Measurements from ENCODE around the gene NUP160.
A peak's percentile ranks its signal among the peaks of the same experiment; 100 is the strongest.
"Not testable (repeated sequence)": the region's sequence is repeated elsewhere in the genome, so short reads cannot be mapped to it uniquely, and the experiment has no call there.

Gene NUP160

DNA sequence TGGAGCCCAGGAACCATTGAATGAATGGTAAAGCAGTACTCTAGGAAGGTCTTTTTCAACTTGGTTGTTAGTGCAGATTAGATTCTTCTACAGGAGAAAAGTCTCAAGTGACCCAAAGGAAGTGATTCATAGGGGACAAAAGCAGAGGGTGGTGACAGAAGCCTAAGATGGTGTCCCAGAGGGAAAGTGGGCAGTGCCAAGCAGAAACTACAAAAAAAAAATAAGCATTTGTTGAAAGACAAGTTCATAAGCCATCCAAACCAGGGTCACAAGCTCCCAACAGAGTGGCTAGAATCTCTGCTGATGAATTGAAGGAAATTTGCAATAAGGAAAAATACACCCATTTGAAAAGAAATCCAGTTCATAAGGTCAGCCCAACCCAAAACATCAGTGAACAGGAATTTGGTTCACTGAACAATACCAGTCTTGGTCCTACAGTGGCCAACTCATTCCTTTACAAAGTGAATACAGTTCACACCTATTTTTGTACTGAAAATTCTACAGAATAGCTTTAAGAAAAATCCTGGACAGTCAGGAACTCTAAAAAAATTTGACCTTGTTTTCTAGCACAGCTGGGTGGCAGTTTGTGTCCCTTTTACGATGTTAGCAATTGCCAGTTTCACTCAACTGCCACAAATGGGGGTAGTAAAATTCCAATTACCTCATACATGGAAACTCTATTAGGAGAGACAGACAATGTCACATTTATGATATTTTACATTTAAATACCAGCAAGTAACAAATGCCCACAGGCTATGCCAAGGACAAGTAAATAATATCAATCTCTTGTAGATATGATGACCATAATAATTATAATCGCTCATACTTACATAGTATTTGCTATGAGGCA lies 21.6 kb upstream of the NUP160 start:
- Mint-ChIP-seq H3K4me1 (ENCODE audit: low read depth) (peaks cover 8% of the 10 kb centered on the region), H3K36me3 (ENCODE audit: low read depth) (no peaks in the 10 kb centered on the region), H3K9me3 (no peaks in the 10 kb centered on the region)

DNA sequence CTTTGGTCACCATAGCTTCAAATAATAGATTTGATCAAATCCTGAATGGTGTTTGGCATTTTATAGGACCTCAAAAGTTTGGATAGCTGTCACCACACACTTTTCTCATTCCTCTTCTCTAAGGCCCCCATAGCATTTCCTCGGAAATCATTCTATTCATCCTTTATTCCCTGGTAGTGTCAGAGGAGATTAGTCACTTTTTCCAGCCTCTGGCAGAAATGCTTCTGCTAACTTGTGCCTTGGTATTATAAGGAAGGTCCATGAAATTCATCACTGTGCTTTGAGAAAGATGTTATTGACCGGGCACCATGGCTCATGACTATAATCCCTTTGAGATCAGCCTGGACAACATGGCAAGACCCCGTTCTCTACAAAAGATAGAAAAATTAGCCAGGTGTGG lies 19.7 kb upstream of the NUP160 start:
- H3K4me3 Mint-ChIP-seq = no peak overlapping the region
- no peak for DNase-seq
- H3K4me1 Mint-ChIP-seq (ENCODE audit: low read depth) = peaks cover 24% of the 10 kb centered on the region
- H3K36me3 Mint-ChIP-seq (ENCODE audit: low read depth) = no peaks in the 10 kb centered on the region
- no peaks in the 10 kb centered on the region for H3K9me3 Mint-ChIP-seq
- H3K27me3 Mint-ChIP-seq = no peaks in the 10 kb centered on the region
- H3K27ac Mint-ChIP-seq = no peak overlapping the region

More for the DNA sequence above, 21.6 kb upstream of the NUP160 start:
- DNase-seq = no peak
- Mint-ChIP-seq H3K27me3 (no peaks in the 10 kb centered on the region), H3K27ac (no peak overlapping the region), H3K4me3 (no peak overlapping the region)

DNA sequence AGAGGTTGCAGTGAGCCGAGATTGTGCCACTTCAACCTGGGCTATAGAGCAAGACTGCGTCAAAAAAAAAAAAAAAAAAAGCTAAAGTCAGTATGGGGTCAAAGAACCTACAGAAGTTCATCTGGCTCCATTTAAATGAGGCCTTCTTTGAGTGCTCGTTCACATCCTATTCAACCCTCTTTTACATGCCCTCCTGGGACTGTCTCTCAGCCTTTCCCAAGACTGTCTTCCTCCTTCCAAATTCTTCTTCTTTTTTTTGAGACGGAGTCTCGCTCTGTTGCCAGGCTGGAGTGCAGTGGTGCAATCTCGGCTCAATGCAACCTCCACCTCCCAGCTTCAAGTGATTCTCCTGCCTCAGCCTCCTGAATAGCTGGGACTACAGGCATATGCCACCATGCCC lies 18.7 kb upstream of the NUP160 start:
- not testable (repeated sequence) for H3K27ac Mint-ChIP-seq; H3K36me3 Mint-ChIP-seq (ENCODE audit: low read depth); H3K9me3 Mint-ChIP-seq; H3K27me3 Mint-ChIP-seq; H3K4me3 Mint-ChIP-seq; DNase-seq
- H3K4me1 Mint-ChIP-seq (ENCODE audit: low read depth) = peaks cover 32% of the 10 kb centered on the region

DNA sequence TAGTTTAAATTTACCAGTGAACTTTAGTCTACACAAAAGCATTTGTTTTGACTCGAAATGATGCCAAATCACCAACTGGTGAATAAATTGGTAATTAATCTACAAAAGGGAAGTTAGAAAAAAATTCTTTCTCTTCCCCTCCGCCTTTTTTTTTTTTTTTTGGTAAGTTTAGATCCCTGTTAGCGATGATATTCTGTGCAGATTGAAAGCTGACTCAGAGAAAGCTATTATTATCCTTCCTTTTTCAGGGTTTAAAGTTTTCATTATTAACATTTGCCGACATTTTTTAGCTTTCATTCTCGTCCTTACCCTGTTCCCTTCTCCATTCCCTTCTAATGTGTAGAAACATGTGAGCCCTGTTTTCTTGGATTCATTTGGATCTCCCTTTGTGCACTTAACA lies 16.8 kb upstream of the NUP160 start:
- DNase-seq = no peak
- H3K27me3 Mint-ChIP-seq = no peaks in the 10 kb centered on the region
- no peak overlapping the region for H3K4me3 Mint-ChIP-seq
- no peak overlapping the region for H3K27ac Mint-ChIP-seq
- no peaks in the 10 kb centered on the region for H3K36me3 Mint-ChIP-seq (ENCODE audit: low read depth)
- no peaks in the 10 kb centered on the region for H3K9me3 Mint-ChIP-seq
- peaks cover 37% of the 10 kb centered on the region for H3K4me1 Mint-ChIP-seq (ENCODE audit: low read depth)

DNA sequence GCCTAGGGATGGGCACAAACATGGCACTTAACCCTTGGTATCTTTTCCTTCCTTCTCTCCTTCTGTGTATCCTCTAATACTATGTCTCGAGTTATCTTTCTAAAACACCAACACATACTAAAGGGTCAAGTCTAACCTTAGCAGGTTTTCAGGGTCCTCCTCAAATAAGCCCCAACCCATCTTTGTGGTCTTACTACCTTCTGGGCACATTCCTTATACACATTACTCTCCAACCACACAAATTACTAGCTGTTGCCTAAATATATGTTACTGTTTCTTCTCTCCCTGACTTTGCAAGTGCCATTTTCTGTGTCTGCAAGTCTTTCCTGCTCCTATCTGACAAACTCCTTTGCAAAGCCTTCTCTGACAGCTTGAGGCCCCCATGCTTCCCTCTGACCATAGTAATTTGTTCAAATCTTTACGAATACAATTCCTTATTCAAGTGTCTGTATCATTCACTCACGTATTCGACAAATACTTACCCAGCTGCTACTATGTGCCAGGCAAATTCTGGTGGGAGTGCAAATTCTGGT lies 15.8 kb upstream of the NUP160 start:
- H3K27ac Mint-ChIP-seq = peak overlapping the region; percentile 28

DNA sequence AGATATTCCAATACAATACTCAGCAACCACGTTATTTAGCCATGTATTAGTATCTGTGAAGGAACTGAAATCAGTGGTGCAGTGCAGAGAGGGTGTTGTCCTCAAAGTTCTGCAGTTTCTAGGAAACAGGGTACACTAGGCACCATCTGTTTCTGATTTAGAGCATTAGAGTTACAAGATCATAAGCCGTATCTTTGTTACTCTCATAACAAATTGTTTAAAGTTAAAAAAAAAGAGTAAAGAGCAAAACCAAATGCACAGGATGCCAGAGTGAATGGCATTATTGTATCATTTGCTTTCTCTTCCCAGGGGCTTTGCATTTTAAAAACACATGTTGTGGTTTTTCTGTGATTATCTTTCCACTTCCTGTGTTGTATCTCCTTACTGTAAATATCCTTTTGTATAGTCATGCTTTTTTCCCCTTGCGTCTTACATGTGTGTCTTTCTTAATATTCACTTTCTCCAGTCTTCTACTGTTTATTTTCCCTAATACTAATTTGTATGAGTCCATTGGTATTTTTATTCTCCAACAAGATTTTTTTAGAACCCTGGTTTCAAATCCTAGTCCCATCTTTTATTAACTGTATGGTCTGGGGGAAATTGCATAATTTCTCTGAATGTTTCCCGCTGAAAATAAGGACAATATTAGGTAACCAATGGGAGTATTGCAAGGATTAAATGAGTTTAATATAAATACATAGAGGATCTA lies 15.2 kb upstream of the NUP160 start:
- no peaks in the 10 kb centered on the region for H3K36me3 Mint-ChIP-seq (ENCODE audit: low read depth)
- H3K27me3 Mint-ChIP-seq = no peaks in the 10 kb centered on the region
- DNase-seq = no peak
- peaks cover 34% of the 10 kb centered on the region for H3K4me1 Mint-ChIP-seq (ENCODE audit: low read depth)
- H3K27ac Mint-ChIP-seq = peak overlapping the region; percentile 9
- H3K9me3 Mint-ChIP-seq = no peaks in the 10 kb centered on the region
- no peak overlapping the region for H3K4me3 Mint-ChIP-seq

More for the DNA sequence above, 15.8 kb upstream of the NUP160 start:
- H3K36me3 Mint-ChIP-seq (ENCODE audit: low read depth) = no peaks in the 10 kb centered on the region
- no peak for DNase-seq
- H3K9me3 Mint-ChIP-seq = no peaks in the 10 kb centered on the region
- H3K27me3 Mint-ChIP-seq = no peaks in the 10 kb centered on the region
- H3K4me1 Mint-ChIP-seq (ENCODE audit: low read depth) = peaks cover 34% of the 10 kb centered on the region
- H3K4me3 Mint-ChIP-seq = no peak overlapping the region

DNA sequence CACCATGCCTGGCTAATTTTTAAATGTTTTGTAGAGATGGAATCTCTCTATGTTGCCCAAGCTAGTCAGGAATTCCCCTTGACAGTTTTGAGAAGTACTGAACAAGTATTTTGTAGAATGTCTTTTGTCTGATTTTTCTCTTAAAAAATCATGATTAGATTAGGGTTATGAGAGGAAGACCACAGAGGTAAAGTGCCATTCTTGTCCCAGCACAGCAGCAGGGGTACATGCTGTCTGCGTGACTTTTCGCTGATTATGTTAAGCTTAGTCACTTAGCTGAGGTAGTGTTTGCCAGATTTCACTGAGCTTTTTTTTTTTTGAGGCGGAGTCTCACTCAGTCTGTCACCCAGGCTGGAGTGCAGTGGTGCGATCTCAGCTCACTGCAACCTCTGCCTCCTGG lies 13.6 kb upstream of the NUP160 start:
- Mint-ChIP-seq H3K27ac (peak overlapping the region; percentile 73), H3K4me3 (no peak overlapping the region), H3K36me3 (ENCODE audit: low read depth) (no peaks in the 10 kb centered on the region), H3K9me3 (no peaks in the 10 kb centered on the region), H3K27me3 (no peaks in the 10 kb centered on the region), H3K4me1 (ENCODE audit: low read depth) (peaks cover 43% of the 10 kb centered on the region)
- DNase-seq = no peak

DNA sequence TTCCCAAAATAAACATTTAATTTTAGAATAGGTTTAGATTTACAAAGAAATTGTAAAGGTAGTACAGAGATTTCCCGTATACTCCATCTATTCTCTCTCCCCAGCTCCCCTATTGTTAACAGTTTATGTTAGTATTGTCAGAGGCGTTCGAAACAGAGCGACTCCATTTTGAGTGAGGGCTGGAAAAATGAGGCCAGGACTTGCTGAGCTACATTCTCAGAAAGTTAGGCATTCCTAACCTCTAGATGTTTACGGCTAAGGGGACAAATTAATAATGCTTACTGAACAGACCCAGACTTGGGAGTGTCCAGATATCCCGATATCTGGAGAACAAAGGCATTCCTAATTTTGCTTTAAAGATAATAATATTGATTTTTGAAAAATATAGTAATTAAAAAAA lies 12.4 kb upstream of the NUP160 start:
- Mint-ChIP-seq H3K4me1 (ENCODE audit: low read depth) (peaks cover 44% of the 10 kb centered on the region), H3K27ac (no peak overlapping the region), H3K27me3 (no peaks in the 10 kb centered on the region), H3K36me3 (ENCODE audit: low read depth) (no peaks in the 10 kb centered on the region), H3K4me3 (no peak overlapping the region), H3K9me3 (no peaks in the 10 kb centered on the region)
- DNase-seq = no peak

DNA sequence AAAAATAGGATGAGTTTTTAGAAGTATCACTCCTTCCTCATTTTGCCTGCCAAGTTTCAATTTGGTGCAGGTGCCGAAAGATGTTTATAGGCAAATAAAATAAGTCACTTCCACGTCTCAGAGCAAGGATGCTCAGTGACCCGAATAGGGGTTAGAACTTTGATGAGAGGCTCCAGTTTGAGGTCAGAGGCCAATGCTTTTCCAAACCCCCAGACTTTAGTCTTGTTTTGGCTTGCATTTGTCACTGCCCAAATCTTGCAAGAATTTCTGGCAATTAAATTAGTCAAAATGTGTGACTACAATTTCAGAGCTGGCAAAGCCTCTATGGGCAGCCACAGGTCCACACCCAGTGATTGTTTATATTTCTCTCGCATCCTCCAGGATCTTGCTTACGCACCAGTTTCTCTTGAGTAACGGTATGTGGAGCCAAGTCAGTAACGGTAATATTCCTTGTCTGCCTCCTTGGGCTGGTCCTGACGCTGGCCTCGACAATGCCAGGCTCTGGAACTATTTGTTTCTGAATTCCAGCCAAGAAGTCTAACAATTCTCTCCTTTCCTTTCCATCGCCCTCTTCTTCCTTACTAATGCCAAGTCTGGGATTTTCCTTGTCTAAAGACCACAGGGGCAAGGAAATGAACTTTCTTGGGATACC lies 9.9 kb upstream of the NUP160 start:
- DNase-seq = no peak
- Mint-ChIP-seq H3K27me3 (no peaks in the 10 kb centered on the region), H3K4me1 (ENCODE audit: low read depth) (peaks cover 29% of the 10 kb centered on the region), H3K36me3 (ENCODE audit: low read depth) (no peaks in the 10 kb centered on the region), H3K4me3 (no peak overlapping the region), H3K27ac (no peak overlapping the region), H3K9me3 (no peaks in the 10 kb centered on the region)

DNA sequence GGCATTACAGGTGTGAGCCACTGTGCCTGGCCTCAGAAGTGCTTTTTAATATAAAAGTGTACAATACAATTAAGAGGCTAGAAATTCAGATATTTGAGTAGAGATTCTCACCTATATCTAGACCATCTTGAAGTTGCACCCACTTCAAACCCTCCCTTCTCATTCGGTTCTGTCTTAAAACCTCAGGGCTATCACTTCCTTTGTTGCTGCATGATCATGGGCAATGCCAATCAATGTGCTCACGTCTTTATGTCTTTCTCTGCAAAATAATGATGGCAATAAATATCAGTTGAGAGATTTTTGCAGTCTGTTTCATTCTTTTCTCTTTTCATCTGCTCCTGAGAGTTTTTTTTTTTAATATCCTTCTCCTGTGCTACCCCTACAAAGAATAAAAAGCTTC lies 9.3 kb upstream of the NUP160 start:
- Mint-ChIP-seq H3K4me3 (no peak overlapping the region), H3K4me1 (ENCODE audit: low read depth) (peaks cover 24% of the 10 kb centered on the region), H3K27ac (no peak overlapping the region), H3K36me3 (ENCODE audit: low read depth) (no peaks in the 10 kb centered on the region), H3K9me3 (no peaks in the 10 kb centered on the region), H3K27me3 (no peaks in the 10 kb centered on the region)
- DNase-seq = no peak

DNA sequence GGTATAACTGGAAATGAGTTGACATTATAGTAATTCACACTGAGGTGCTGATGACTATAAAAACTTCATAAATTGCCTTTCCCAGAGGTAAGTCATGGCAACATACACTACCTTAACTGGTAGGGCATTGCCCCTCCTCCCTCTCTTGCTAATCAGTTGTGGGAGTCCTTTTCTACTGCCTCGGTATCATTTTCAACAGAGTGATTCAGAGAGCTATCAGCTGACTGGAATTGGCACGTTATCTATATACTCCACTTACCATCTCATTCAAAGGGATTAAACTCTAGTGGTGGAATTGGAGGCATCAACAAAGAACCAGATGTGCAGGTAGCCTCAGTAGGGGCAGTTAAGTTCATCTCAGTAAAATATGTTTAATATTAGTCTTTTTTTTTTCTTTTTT lies 8.0 kb upstream of the NUP160 start:
- no peak for DNase-seq
- no peak overlapping the region for H3K4me3 Mint-ChIP-seq
- H3K36me3 Mint-ChIP-seq (ENCODE audit: low read depth) = no peaks in the 10 kb centered on the region
- no peak overlapping the region for H3K27ac Mint-ChIP-seq
- H3K9me3 Mint-ChIP-seq = no peaks in the 10 kb centered on the region
- no peaks in the 10 kb centered on the region for H3K27me3 Mint-ChIP-seq
- H3K4me1 Mint-ChIP-seq (ENCODE audit: low read depth) = peaks cover 19% of the 10 kb centered on the region

DNA sequence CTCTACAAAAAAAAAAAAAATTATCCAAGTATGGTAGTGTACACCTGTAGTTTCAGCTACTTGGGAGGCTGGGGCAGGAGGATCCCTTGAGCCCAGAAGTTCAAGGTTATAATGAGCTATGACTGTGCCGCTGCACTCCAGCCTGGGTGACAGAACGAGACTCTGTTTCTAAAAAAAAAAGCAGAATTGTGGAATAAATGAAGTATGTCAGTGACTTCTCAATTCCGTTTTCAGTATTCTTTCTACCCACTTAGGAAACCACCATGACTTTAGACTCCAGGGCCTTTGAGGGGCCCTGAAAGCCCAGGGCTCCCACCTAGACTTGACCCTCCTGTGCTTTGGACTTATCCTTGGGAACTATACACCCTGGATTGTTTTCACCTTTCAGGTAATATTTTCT lies 6.5 kb upstream of the NUP160 start:
- Mint-ChIP-seq H3K4me1 (ENCODE audit: low read depth) (peaks cover 29% of the 10 kb centered on the region), H3K9me3 (no peaks in the 10 kb centered on the region), H3K36me3 (ENCODE audit: low read depth) (no peaks in the 10 kb centered on the region), H3K27ac (no peak overlapping the region), H3K4me3 (no peak overlapping the region), H3K27me3 (no peaks in the 10 kb centered on the region)
- DNase-seq = no peak

DNA sequence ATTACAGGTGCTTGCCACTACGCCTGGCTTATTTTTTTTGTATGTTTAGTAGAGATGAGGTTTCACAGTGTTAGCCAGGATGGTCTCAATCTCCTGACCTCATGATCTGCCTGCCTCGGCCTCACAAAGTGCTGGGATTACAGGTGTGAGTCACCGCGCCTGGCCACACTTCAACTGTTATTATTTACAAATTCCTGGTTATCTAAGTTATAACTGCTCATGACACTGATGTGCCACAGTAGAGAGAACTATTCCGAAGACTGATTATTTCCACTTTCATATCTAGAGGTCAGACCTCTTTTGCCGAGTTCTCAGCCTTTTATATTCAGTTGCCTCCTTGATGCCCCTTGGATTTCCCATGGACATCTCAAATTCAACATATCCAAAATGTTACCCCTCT lies 3.9 kb upstream of the NUP160 start:
- DNase-seq = no peak
- peaks cover 31% of the 10 kb centered on the region for H3K4me1 Mint-ChIP-seq (ENCODE audit: low read depth)
- no peaks in the 10 kb centered on the region for H3K9me3 Mint-ChIP-seq
- H3K4me3 Mint-ChIP-seq = no peak overlapping the region
- H3K36me3 Mint-ChIP-seq (ENCODE audit: low read depth) = peaks cover 15% of the 10 kb centered on the region
- no peak overlapping the region for H3K27ac Mint-ChIP-seq
- no peaks in the 10 kb centered on the region for H3K27me3 Mint-ChIP-seq

DNA sequence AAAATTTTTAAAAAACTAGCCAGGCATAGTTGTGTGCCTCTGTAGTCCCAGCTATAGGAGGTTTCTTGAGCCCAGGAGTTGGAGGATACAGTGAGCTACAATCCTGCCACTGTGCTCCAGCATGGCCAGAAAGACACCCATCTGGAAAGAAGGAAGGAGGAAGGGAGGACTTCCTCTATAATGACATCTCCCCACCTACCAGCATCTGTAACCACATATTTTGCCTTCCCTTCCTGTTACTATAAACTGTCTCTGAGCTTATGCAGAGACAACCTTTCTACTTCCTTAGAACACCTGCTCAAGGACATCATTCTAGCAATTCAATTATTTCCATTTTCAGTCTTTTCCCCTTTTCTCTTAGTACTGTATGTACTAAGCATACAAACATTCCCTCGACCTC lies 2.2 kb upstream of the NUP160 start:
- DNase-seq = no peak
- peaks cover 32% of the 10 kb centered on the region for H3K36me3 Mint-ChIP-seq (ENCODE audit: low read depth)

More for the DNA sequence above, 2.2 kb upstream of the NUP160 start:
- Mint-ChIP-seq H3K4me3 (no peak overlapping the region), H3K27me3 (no peaks in the 10 kb centered on the region), H3K27ac (peak overlapping the region; percentile 78), H3K4me1 (ENCODE audit: low read depth) (peaks cover 44% of the 10 kb centered on the region), H3K9me3 (no peaks in the 10 kb centered on the region)

Measured in activated T-cell treated with anti-CD3 and anti-CD28 coated beads, Interleukin-2, amount 50 U/mL, for 24 hours (primary cell).